ENCODE measurements around the gene ZBTB18.

The ZBTB18 gene

DNA sequence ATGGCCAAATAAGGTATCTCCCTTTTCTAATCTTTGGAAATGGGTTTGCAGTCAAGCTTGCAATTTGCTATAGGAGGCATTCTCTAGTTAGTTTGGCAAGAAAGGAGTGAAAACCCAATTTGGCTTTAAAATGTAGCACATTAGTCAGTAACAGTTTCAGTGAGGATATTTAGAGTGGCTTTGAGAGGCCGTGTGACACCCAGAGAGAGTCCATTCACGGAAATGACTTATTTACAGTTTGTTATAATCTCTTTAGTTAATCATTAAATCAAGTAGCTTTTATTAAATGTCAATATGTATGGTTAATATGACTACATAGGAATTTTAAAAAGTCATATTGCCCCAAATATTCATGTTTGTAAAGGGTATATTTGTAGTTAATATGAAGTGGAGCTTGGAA lies 9.6 kb downstream of the ZBTB18 start:
- TF ChIP-seq POLR2A (IDR thresholded peaks at IDR 0.05; ENCODE audit: low read length) (no peak), GATA1 (IDR thresholded peaks at IDR 0.05; ENCODE audit: low read depth, low read length) (no peak)
- no peak for DNase-seq

DNA sequence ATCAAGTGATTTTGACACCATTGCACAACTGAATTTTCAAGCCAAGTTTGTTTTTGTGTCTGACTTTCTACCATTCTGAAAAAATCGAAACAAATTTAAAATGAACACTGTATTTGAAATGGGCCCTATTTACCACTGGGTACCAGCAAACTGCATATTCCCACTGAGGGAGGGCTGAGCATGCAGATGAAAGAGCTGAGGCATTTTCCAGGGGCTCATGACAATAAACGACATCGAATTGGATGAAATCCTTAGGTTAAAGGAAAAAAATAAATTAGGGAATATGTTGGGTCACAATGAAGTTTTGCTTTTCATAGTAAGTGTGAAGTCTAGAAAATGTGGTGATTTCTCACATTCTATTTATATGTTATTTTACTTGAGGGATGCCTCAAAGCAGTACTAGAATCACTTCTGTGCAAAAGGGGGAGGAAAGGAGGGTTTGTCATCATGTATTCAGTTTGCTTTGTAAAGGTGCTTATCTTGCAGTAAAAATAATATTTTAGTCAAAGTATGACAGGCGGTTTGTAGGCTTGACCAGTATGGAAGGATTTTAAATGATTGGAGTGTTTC lies 11.2 kb downstream of the ZBTB18 start:
- no peak for DNase-seq
- TF ChIP-seq GATA1 (IDR thresholded peaks at IDR 0.05; ENCODE audit: low read depth, low read length) = no peak
- TF ChIP-seq POLR2A (IDR thresholded peaks at IDR 0.05; ENCODE audit: low read length) = no peak

DNA sequence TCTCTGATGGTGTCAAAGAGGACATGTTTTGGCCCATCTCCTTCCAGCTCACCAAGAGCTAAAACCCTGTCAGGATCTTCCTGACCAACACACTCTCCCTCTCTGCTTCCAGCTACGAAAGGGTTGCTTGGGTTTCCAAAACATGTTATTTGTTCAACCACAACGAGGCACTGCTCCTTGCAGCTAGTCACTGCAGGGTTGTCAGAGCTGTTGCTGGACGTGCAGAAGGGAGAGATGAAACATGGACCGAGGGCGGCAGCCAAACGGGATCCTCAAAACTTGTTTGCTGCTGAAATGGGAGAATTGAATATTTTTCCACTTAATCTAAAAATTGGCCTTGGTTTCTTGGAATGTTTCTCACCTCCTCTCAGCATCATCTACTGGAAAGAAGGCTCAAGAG lies 12.4 kb downstream of the ZBTB18 start:
- no peak for DNase-seq
- TF ChIP-seq GATA1 (IDR thresholded peaks at IDR 0.05; ENCODE audit: low read depth, low read length) (no peak), POLR2A (IDR thresholded peaks at IDR 0.05; ENCODE audit: low read length) (no peak)

DNA sequence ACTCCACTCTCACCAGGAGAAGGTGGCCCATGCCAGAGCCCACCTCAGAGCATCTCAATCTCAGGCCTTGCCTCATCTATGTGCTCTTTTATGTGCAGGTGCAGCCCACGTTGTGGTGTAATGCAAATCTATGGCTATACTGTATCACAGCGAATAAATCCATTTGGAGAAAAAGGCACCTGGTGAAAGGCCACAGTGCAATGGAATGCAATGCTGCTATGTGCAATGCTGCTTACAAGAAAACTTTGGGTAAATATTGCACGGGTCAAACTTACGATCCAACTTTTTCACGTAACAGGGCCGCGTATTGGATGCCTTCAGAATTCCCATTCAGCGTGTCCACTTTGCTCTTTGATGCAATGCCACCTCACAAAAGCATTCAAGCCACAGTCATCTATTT lies 13.5 kb downstream of the ZBTB18 start:
- no peak for DNase-seq
- TF ChIP-seq POLR2A (IDR thresholded peaks at IDR 0.05; ENCODE audit: low read length) (no peak), GATA1 (IDR thresholded peaks at IDR 0.05; ENCODE audit: low read depth, low read length) (no peak)

DNA sequence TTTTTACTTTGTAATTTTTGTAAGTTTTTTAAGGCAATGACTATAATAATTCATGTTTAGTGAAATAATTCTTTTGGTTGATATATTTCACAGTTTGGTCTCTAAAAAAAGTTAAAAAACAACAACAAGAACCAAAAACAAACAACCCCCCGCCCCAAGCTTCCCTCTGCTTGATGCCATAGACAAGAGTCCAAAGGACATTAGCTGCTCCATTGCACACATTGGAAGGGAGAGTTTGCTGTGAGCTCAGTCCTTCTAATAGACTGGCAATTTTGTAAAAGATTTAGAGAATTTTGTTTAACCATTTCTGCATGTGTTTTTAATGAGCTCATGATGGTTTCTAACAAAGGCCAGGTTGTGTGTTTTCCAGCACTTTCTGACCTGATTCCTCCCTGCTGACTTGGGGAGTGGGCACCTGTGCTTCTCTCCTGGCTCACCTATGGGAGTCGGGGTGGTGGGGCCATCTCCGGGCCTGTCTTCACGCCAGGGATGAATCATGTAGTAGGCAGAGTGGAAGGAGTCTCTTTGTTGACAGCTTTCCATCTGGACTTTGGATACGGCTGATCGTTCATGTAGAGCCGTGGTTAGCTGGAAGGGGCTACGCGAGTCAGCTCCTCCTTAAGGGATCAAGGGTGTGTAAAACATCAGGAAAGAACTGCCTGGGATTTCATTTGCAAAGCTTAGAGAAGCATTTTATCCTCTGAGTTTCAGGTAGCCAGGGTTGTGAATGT lies 14.1 kb downstream of the ZBTB18 start:
- TF ChIP-seq POLR2A (IDR thresholded peaks at IDR 0.05; ENCODE audit: low read length) (no peak), GATA1 (IDR thresholded peaks at IDR 0.05; ENCODE audit: low read depth, low read length) (no peak)
- DNase-seq = no peak

GRCh38 chr1:244065960-244066388 lies 14.9 kb downstream of the ZBTB18 start:
- DNase-seq = no peak
- no peak for TF ChIP-seq POLR2A (IDR thresholded peaks at IDR 0.05; ENCODE audit: low read length)
- no peak for TF ChIP-seq GATA1 (IDR thresholded peaks at IDR 0.05; ENCODE audit: low read depth, low read length)

GRCh38 chr1:244066954-244067716 lies 16.1 kb downstream of the ZBTB18 start:
- DNase-seq = no peak
- TF ChIP-seq GATA1 (IDR thresholded peaks at IDR 0.05; ENCODE audit: low read depth, low read length) (no peak), POLR2A (IDR thresholded peaks at IDR 0.05; ENCODE audit: low read length) (no peak)

DNA sequence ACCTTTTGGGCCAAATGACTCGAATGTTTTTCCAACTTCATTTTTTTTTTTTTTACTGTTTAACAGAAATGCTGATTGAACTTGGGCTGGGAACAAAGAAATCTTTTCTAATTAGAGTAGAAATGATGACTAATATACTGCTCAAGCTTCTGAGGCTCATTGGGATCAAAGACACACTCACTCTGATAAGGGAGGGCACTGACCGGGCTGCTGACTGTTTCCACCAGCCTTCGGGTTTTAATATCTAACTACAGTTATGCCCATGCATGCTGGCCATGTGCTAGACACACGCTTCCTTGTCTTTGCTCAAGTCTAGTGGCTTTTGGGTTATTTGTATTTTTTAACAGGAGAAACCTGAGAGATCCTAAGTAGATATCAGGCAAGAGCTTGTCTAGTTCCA lies 16.8 kb downstream of the ZBTB18 start:
- DNase-seq = no peak
- TF ChIP-seq POLR2A (IDR thresholded peaks at IDR 0.05; ENCODE audit: low read length) (no peak), GATA1 (IDR thresholded peaks at IDR 0.05; ENCODE audit: low read depth, low read length) (no peak)

- DNase-seq = no peak
- TF ChIP-seq POLR2A (IDR thresholded peaks at IDR 0.05; ENCODE audit: low read length) (no peak), GATA1 (IDR thresholded peaks at IDR 0.05; ENCODE audit: low read depth, low read length) (no peak)
These were observed 17.5 kb downstream of the ZBTB18 start for GRCh38 chr1:244068567-244068966.

GRCh38 chr1:244069326-244069898 lies 18.3 kb downstream of the ZBTB18 start:
- TF ChIP-seq POLR2A (IDR thresholded peaks at IDR 0.05; ENCODE audit: low read length) = no peak
- no peak for TF ChIP-seq GATA1 (IDR thresholded peaks at IDR 0.05; ENCODE audit: low read depth, low read length)

DNA sequence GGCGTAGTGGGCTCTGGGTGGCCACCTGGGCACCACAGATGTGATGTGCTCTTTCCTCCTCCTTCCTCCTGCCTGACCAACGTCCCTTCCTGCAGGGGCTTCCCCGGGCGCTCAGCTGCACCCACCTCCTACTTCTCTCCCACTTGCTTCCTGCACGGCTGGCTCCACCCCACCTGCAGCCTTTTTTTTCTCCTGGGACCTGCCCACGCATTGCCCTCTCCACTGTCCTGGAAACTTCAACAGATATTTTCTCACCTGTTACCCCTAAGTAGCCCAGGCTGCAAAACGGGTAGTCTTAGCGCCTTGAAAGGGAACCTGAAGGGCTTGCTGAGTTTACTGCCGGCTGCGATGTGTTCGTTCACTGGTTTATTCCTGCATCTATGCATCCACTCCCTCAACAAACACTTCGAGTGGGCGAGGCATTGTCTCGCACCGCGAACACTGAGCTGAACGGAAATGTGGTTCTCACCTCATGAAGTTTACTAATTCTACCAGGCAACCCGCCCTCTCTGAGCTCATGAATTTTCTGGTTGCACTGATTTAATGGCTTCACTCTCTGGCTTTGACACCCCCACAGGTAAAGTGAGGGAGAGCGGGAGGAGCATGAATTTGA lies 23.6 kb downstream of the ZBTB18 start:
- TF ChIP-seq GATA1 (IDR thresholded peaks at IDR 0.05; ENCODE audit: low read depth, low read length) = no peak
- no peak for TF ChIP-seq POLR2A (IDR thresholded peaks at IDR 0.05; ENCODE audit: low read length)
- no peak for DNase-seq

More at GRCh38 chr1:244069326-244069898, 18.3 kb downstream of the ZBTB18 start:
- no peak for DNase-seq

- no peak for TF ChIP-seq GATA1 (IDR thresholded peaks at IDR 0.05; ENCODE audit: low read depth, low read length)
- TF ChIP-seq POLR2A (IDR thresholded peaks at IDR 0.05; ENCODE audit: low read length) = no peak
- no peak for DNase-seq
These were observed 24.2 kb downstream of the ZBTB18 start for GRCh38 chr1:244075247-244075722.

- TF ChIP-seq GATA1 (IDR thresholded peaks at IDR 0.05; ENCODE audit: low read depth, low read length) (no peak), POLR2A (IDR thresholded peaks at IDR 0.05; ENCODE audit: low read length) (no peak)
- DNase-seq = no peak
These were observed 25.7 kb downstream of the ZBTB18 start for GRCh38 chr1:244076740-244077139.
